Neural progenitor cell (in vitro differentiated cells): ENCODE data around the gene PRSS27. TPM values are rescaled to one million over a fixed set of nuclear protein-coding genes. Genes with fewer than 3 reads are reported as not detected.
"Not testable (repeated sequence)": the region's sequence is repeated elsewhere in the genome, so short reads cannot be mapped to it uniquely, and the experiment has no call there.

ENCODE experiments used
- DNase-seq: peaks from one replicate; pipeline ENCODE4 v3.0.0-alpha.2; 2016; ENCODE audit warnings: low spot score
- H2AFZ ChIP-seq: fragments of 200-600 bp; sonication (generic); replicated peaks from 2 replicates; pipeline ENCODE4 v1.6.1; 2016; ENCODE audit warnings: antibody characterized with exemption
- H3F3A ChIP-seq: fragments of 200-600 bp; sonication (generic); 2 replicates; pipeline ENCODE4 v1.6.1; 2016; ENCODE audit warnings: antibody characterized with exemption, low read depth
- H3K27ac ChIP-seq: fragments of 200-600 bp; sonication (generic); 2 replicates; pipeline ENCODE4 v1.5.1; 2016; ENCODE audit warnings: mild to moderate bottlenecking
- H3K27me3 ChIP-seq: fragments of 200-600 bp; sonication (generic); 2 replicates; pipeline ENCODE4 v1.6.1; 2016; ENCODE audit warnings: mild to moderate bottlenecking, moderate library complexity
- H3K36me3 ChIP-seq: fragments of 200-600 bp; sonication (generic); 2 replicates; pipeline ENCODE4 v1.5.1; 2016
- H3K4me1 ChIP-seq: fragments of 200-600 bp; sonication (generic); 2 replicates; pipeline ENCODE4 v1.6.1; 2016; ENCODE audit warnings: mixed run types
- H3K4me2 ChIP-seq: fragments of 200-600 bp; sonication (generic); 2 replicates; pipeline ENCODE4 v1.6.1; 2016
- H3K4me3 ChIP-seq: fragments of 200-600 bp; sonication (generic); 2 replicates; pipeline ENCODE4 v1.5.1; 2016
- H3K79me2 ChIP-seq: fragments of 200-600 bp; sonication (generic); 2 replicates; pipeline ENCODE4 v1.6.1; 2016; ENCODE audit warnings: low read depth
- H3K9ac ChIP-seq: fragments of 200-600 bp; sonication (generic); 2 replicates; pipeline ENCODE4 v1.6.1; 2016
- H3K9me3 ChIP-seq: fragments of 200-600 bp; sonication (generic); 2 replicates; pipeline ENCODE4 v1.5.1; 2016; ENCODE audit warnings: low read depth
- H4K20me1 ChIP-seq: fragments of 200-600 bp; sonication (generic); 2 replicates; pipeline ENCODE4 v1.6.1; 2016; ENCODE audit warnings: low read depth
- H3K27ac Mint-ChIP-seq: 3 replicates; pipeline ENCODE4 v1.8.0; 2021; ENCODE audit warnings: mixed read lengths
- H3K27me3 Mint-ChIP-seq: 2 replicates; pipeline ENCODE4 v1.8.0; 2022; ENCODE audit warnings: low read depth, mild to moderate bottlenecking, inconsistent platforms, moderate library complexity, mixed read lengths; ENCODE audit not compliant: insufficient read depth
- H3K36me3 Mint-ChIP-seq: 3 replicates; pipeline ENCODE4 v1.8.0; 2021; ENCODE audit warnings: mixed read lengths
- H3K4me1 Mint-ChIP-seq: 3 replicates; pipeline ENCODE4 v1.8.0; 2021; ENCODE audit warnings: mixed read lengths
- H3K4me3 Mint-ChIP-seq: 3 replicates; pipeline ENCODE4 v1.8.0; 2021; ENCODE audit warnings: mild to moderate bottlenecking, moderate library complexity, mixed read lengths
- H3K9me3 Mint-ChIP-seq: 3 replicates; pipeline ENCODE4 v1.8.0; 2020; ENCODE audit warnings: mixed read lengths
- EZH2 ChIP-seq: fragments of 200-600 bp; sonication (generic); IDR thresholded peaks from 2 replicates; pipeline ENCODE4 v1.6.1; 2017; ENCODE audit warnings: antibody characterized with exemption, mild to moderate bottlenecking, moderate library complexity
- EZH2phosphoT487 ChIP-seq: fragments of 200-600 bp; sonication (generic); IDR thresholded peaks from 2 replicates; pipeline ENCODE4 v1.6.1; 2017; ENCODE audit warnings: antibody characterized with exemption
- total RNA-seq: library from RNA; depleted of rRNA; stranded (reverse); fragments of >200 nt; gene quantifications from 2 replicates; pipeline ENCODE4 v1.2.3, GENCODE V29; 2015; ENCODE audit warnings: low replicate concordance
- TF ChIP-seq, protein P1 (sequence below): fragments of 200-600 bp; sonication (generic); IDR thresholded peaks from 2 replicates; pipeline ENCODE4 v1.5.1; 2017; ENCODE audit warnings: antibody characterized with exemption, mild to moderate bottlenecking

The PRSS27 gene
- total RNA-seq, 1 donor from 2014 or later, result 1.8 TPM

DNA sequence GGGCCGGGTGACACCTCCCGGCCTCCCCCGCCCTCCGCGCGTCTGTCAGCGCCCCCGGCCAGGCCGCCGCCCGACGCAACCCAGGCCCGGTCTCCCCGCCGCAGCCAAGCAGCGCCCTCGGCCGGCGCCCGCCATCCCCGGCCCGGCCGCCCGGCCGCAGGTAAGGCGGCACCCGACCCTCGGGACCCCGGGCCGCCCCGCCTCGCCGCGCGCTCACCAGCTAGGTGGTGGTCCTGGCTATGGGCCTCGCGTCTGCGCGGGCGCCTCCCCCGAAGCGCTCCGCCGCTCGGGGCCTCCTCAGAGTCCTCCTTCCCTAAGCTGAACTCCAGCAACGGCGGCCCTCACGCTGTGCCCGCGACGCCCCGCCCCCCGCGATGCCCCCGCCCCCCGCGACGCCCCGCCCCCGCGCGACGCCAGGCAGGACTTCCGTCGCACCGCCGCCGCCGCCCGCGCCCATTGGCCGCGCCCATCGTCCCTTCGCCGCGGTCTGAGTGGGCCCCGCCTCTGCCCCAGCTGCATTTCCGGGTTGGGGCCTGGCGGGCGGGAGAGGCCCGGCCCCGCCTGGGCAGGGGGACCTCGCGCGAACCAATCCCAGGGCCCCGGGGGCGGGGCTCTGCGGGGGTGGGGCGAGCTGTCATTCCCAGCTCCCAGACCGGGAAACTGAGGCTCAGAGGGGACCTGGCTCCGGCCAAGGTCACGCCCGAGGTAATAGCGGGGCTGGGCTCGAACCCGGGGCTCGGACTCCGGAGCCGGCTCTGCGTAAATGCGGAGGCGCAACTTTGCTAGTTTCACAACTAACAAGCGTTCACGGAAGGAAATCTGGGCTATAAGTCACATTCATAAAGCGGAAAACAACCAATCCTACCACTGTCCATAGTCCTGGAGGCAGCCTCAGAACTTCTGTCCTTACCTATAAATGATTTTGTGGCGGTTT lies 46.7 kb downstream of the PRSS27 start:
- H3F3A ChIP-seq, result peaks cover 18% of the 10 kb centered on the region
- H3K9me3 ChIP-seq, result no peaks in the 10 kb centered on the region
- TF ChIP-seq, protein P1, sequence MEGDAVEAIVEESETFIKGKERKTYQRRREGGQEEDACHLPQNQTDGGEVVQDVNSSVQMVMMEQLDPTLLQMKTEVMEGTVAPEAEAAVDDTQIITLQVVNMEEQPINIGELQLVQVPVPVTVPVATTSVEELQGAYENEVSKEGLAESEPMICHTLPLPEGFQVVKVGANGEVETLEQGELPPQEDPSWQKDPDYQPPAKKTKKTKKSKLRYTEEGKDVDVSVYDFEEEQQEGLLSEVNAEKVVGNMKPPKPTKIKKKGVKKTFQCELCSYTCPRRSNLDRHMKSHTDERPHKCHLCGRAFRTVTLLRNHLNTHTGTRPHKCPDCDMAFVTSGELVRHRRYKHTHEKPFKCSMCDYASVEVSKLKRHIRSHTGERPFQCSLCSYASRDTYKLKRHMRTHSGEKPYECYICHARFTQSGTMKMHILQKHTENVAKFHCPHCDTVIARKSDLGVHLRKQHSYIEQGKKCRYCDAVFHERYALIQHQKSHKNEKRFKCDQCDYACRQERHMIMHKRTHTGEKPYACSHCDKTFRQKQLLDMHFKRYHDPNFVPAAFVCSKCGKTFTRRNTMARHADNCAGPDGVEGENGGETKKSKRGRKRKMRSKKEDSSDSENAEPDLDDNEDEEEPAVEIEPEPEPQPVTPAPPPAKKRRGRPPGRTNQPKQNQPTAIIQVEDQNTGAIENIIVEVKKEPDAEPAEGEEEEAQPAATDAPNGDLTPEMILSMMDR, result no peak
- TF ChIP-seq EZH2 (no peak), EZH2phosphoT487 (no peak)
- peaks cover 6% of the 10 kb centered on the region for H3K4me1 ChIP-seq
- Mint-ChIP-seq H3K36me3 (no peaks in the 10 kb centered on the region), H3K4me3 (peak overlapping the region; percentile 84), H3K27me3 (peaks cover 4% of the 10 kb centered on the region), H3K9me3 (no peaks in the 10 kb centered on the region), H3K27ac (no peak overlapping the region), H3K4me1 (peaks cover 18% of the 10 kb centered on the region)
- peak; percentile 98 for DNase-seq
- H3K4me3 ChIP-seq, result peak overlapping the region; percentile 59
- H3K27ac ChIP-seq, result no peak overlapping the region
- H3K9ac ChIP-seq, result no peak overlapping the region
- no peaks in the 10 kb centered on the region for H3K27me3 ChIP-seq
- peaks cover 20% of the 10 kb centered on the region for H4K20me1 ChIP-seq
- no peak overlapping the region for H2AFZ ChIP-seq
- peak overlapping the region; percentile 78 for H3K4me2 ChIP-seq
- peaks cover 13% of the 10 kb centered on the region for H3K79me2 ChIP-seq
- no peaks in the 10 kb centered on the region for H3K36me3 ChIP-seq

- Histone ChIP-seq H3K4me2 (no peak overlapping the region), H3K4me3 (no peak overlapping the region), H3K27me3 (no peaks in the 10 kb centered on the region), H3F3A (peaks cover 18% of the 10 kb centered on the region), H3K79me2 (peaks cover 13% of the 10 kb centered on the region), H3K36me3 (no peaks in the 10 kb centered on the region), H3K9me3 (no peaks in the 10 kb centered on the region), H3K4me1 (peaks cover 6% of the 10 kb centered on the region), H2AFZ (no peak overlapping the region), H3K27ac (no peak overlapping the region), H4K20me1 (peaks cover 20% of the 10 kb centered on the region), H3K9ac (no peak overlapping the region)
- H3K4me1 Mint-ChIP-seq, result peaks cover 18% of the 10 kb centered on the region
- H3K4me3 Mint-ChIP-seq, result peak overlapping the region; percentile 82
- no peak for TF ChIP-seq EZH2phosphoT487
- TF ChIP-seq, protein P1, result no peak
- no peak for TF ChIP-seq EZH2
- H3K9me3 Mint-ChIP-seq, result no peaks in the 10 kb centered on the region
- peaks cover 2% of the 10 kb centered on the region for H3K27me3 Mint-ChIP-seq
- no peaks in the 10 kb centered on the region for H3K36me3 Mint-ChIP-seq
- no peak overlapping the region for H3K27ac Mint-ChIP-seq
- DNase-seq, result no peak
Observed at GRCh38 chr16:2671741-2672140, 48.3 kb downstream of the PRSS27 start.

GRCh38 chr16:2671193-2671592 lies 48.8 kb downstream of the PRSS27 start:
- H3K4me3 ChIP-seq, H3K27ac ChIP-seq, H3K27me3 Mint-ChIP-seq, H3K9me3 ChIP-seq, H3K36me3 ChIP-seq, H3K4me1 ChIP-seq, H3K27me3 ChIP-seq, H3K9me3 Mint-ChIP-seq, H2AFZ ChIP-seq, H3K4me2 ChIP-seq, H3K9ac ChIP-seq, H3K27ac Mint-ChIP-seq, H3K36me3 Mint-ChIP-seq: not testable (repeated sequence)
- H3K79me2 ChIP-seq, result peaks cover 13% of the 10 kb centered on the region
- Mint-ChIP-seq H3K4me1 (peaks cover 18% of the 10 kb centered on the region), H3K4me3 (peak overlapping the region; percentile 41)
- TF ChIP-seq, protein P1, result peak; percentile 50
- peaks cover 18% of the 10 kb centered on the region for H3F3A ChIP-seq
- DNase-seq, result peak; percentile 40
- H4K20me1 ChIP-seq, result peaks cover 20% of the 10 kb centered on the region
